ENCODE measurements around the gene WASF2. TPM values are rescaled to one million over a fixed set of nuclear protein-coding genes. Genes with fewer than 3 reads are reported as not detected.
A peak's percentile ranks its signal among the peaks of the same experiment; 100 is the strongest.

The WASF2 gene
- total RNA-seq, 2 donors from 2014 or later: 28.0 to 36.1 TPM

DNA sequence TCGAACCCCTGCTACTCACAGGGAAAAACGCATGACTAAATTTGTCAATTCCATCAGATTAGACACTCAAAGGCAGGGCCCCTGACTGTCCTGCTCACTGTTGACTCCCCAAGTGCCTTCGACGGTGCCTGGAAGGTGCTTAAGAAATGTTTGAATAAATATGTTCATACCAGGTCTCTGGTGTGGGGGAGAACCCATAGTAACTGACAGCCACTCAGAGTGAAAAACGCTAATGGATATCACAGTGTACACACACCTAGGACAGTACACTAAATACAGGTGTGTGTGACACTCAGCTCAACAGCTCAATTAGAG lies 39.7 kb upstream of the WASF2 start:
- Histone ChIP-seq H3K27me3 (no peaks in the 10 kb centered on the region), H3K27ac (peak overlapping the region in 3 of 4 donors; percentile 18 to 36 (median 27)), H3K4me3 (no peak overlapping the region), H3K36me3 (replicated peaks in 1 of 2; ENCODE audit: insufficient read depth in 1 of 2, low read depth in 2 of 2) (no peaks in the 10 kb centered on the region), H3K9me3 (no peaks in the 10 kb centered on the region), H3K4me1 (peaks cover 22% of the 10 kb centered on the region)
- ATAC-seq (no peak), DNase-seq (no peak)
- intact Hi-C loops (cut with DNase I): no loop called here
- TF ChIP-seq POLR2A (IDR thresholded peaks at IDR 0.05): no peak
- WGBS, 2 donors: 53 to 60% methylated on average over 5 of the region's 5 CpGs

GRCh38 chr1:27528818-27529703 lies 39.1 kb upstream of the WASF2 start:
- no peaks in the 10 kb centered on the region for H3K27me3 ChIP-seq
- peak overlapping the region; percentile 27 to 51 (median 40) for H3K27ac ChIP-seq
- 23 to 30% methylated on average over 16 to 17 of the region's 17 CpGs for WGBS, 2 donors
- no peaks in the 10 kb centered on the region for H3K36me3 ChIP-seq (replicated peaks in 1 of 2; ENCODE audit: insufficient read depth in 1 of 2, low read depth in 2 of 2)
- ATAC-seq: peak; percentile 22
- TF ChIP-seq CTCF (IDR thresholded peaks at IDR 0.05): no peak
- no peak for TF ChIP-seq POLR2A (IDR thresholded peaks at IDR 0.05)
- intact Hi-C loops (cut with DNase I): no loop called here
- no peak overlapping the region for H3K4me3 ChIP-seq
- H3K9me3 ChIP-seq: no peaks in the 10 kb centered on the region
- H3K4me1 ChIP-seq: peaks cover 22% of the 10 kb centered on the region
- DNase-seq: peak in 3 of 4 donors; percentile 66 to 72 (median 70)

GRCh38 chr1:27527890-27528817 lies 38.2 kb upstream of the WASF2 start:
- DNase-seq: peak; percentile 50 to 77 (median 70)
- Histone ChIP-seq H3K9me3 (no peaks in the 10 kb centered on the region), H3K4me1 (peaks cover 23% of the 10 kb centered on the region), H3K27me3 (no peaks in the 10 kb centered on the region), H3K4me3 (peak overlapping the region; percentile 15 to 33), H3K27ac (peak overlapping the region; percentile 27 to 51 (median 40)), H3K36me3 (replicated peaks in 1 of 2; ENCODE audit: insufficient read depth in 1 of 2, low read depth in 2 of 2) (no peaks in the 10 kb centered on the region)
- peak in 2 of 3 donors; percentile 30 to 38 for TF ChIP-seq POLR2A (IDR thresholded peaks at IDR 0.05)
- peak in 2 of 7 experiments; percentile 21 to 31 for TF ChIP-seq CTCF (IDR thresholded peaks at IDR 0.05)
- peak; percentile 65 for ATAC-seq
- intact Hi-C loops (cut with DNase I): no loop called here
- 1 to 17% methylated on average over 9 to 53 of the region's 71 CpGs for WGBS, 2 donors

DNA sequence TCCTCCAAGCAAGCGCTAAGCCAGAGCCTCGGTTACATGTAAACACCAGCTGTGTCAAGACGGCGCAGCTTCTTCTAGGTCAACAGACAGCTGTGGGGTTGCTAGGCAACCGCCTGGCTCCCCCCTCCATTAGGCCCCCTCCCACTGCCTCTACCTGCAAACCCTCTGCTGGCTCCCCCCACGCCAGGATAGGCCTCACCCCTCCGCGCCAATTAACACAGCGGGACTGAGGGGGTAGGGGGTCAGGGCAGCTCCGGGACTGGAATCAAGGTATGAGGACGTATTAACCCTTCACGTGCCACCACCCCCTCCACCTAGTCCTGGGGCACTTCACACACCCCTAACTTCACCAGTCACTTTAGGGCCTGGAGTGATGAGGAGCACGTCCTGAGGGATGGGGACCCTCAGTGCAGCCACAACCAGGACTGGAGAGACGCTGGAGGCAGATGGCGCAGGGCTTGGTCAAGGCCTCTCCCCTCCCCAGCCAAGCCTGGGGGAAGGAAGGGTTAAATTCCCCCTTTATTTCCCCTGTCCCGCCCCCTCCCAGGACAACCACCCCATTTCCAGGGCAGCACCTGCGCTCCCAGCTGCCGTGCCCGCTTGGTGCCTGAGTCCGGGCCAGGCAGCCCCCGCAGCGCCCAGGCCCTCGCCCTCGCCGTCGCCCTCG lies 37.4 kb upstream of the WASF2 start:
- DNase-seq (peak in 3 of 4 donors; percentile 65 to 77 (median 68)), ATAC-seq (peak; percentile 3)
- Histone ChIP-seq H3K4me1 (peaks cover 29% of the 10 kb centered on the region), H3K36me3 (replicated peaks in 1 of 2; ENCODE audit: insufficient read depth in 1 of 2, low read depth in 2 of 2) (no peaks in the 10 kb centered on the region), H3K27ac (peak overlapping the region; percentile 27 to 51 (median 40)), H3K4me3 (peak overlapping the region; percentile 15 to 33), H3K9me3 (no peaks in the 10 kb centered on the region), H3K27me3 (no peaks in the 10 kb centered on the region)
- TF ChIP-seq POLR2A (IDR thresholded peaks at IDR 0.05) (no peak), CTCF (IDR thresholded peaks at IDR 0.05) (no peak)
- 19 to 36% methylated on average over 7 to 19 of the region's 27 CpGs for WGBS, 2 donors
- intact Hi-C loops (cut with DNase I): no loop called here

Data from body of pancreas (tissue), 4 donors.